Stomach (tissue), 4 donors: ENCODE data around the gene SLC25A23.

Experiments used
- POLR2A ChIP-seq, 4 donors: fragments of 450-650 bp; IDR thresholded peaks; one replicate each; pipeline ENCODE4 v1.6.1; 2016; ENCODE audit warnings: antibody characterized with exemption in 4 of 4, control low read depth in 2 of 4, mild to moderate bottlenecking in 1 of 4, moderate library complexity in 1 of 4
- POLR2AphosphoS5 ChIP-seq, 3 donors: sonication (generic); formaldehyde crosslinking; IDR thresholded peaks; one replicate each; pipeline ENCODE4 v1.6.1; 2016; ENCODE audit warnings: antibody characterized with exemption in 3 of 3
- TF ChIP-seq, protein P1 (sequence below), 7 experiments: fragments of 450-650 bp in 4 of 7; fragments of 200-600 bp in 3 of 7; sonication (generic) in 3 of 7; IDR thresholded peaks; one replicate each; pipeline ENCODE4 v1.5.1; 2016 to 2019; ENCODE audit warnings: antibody characterized with exemption in 7 of 7, control low read depth in 2 of 7, mild to moderate bottlenecking in 1 of 7

DNA sequence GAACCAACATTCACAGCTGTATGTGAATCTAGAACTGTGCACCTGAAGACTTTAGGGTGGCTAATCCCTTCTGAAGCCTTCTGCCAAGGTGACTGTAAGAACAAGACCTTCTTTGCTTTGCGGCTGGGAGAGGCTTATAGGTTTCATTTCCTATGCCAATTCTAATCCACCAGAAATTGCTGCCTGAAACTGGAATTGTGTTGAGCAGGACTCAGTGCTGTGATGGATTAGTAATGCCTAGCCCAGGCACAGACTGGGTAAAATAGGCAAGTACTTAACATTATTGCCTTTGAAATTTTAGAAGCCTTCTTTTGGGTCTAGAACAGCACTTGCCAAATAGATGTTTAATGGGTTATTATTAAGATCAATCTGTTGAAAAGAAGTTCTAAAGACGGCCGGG is 11.5 kb downstream of the SLC25A23 start:
- TF ChIP-seq, protein P1, sequence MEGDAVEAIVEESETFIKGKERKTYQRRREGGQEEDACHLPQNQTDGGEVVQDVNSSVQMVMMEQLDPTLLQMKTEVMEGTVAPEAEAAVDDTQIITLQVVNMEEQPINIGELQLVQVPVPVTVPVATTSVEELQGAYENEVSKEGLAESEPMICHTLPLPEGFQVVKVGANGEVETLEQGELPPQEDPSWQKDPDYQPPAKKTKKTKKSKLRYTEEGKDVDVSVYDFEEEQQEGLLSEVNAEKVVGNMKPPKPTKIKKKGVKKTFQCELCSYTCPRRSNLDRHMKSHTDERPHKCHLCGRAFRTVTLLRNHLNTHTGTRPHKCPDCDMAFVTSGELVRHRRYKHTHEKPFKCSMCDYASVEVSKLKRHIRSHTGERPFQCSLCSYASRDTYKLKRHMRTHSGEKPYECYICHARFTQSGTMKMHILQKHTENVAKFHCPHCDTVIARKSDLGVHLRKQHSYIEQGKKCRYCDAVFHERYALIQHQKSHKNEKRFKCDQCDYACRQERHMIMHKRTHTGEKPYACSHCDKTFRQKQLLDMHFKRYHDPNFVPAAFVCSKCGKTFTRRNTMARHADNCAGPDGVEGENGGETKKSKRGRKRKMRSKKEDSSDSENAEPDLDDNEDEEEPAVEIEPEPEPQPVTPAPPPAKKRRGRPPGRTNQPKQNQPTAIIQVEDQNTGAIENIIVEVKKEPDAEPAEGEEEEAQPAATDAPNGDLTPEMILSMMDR (IDR thresholded peaks at IDR 0.05): no peak
- TF ChIP-seq POLR2A (IDR thresholded peaks at IDR 0.05) (no peak), POLR2AphosphoS5 (IDR thresholded peaks at IDR 0.05) (no peak)
